Heart right ventricle (tissue), 16 donors: ENCODE results near the gene PRKRIP1. TPM values are rescaled to one million over a fixed set of nuclear protein-coding genes. Genes with fewer than 3 reads are reported as not detected.

Source experiments
- ATAC-seq, 8 donors: fragments of 200-7000 bp; cut with Tn5 transposase; one replicate each; pipeline ENCODE4 v1.9.1; 2020; ENCODE audit warnings: mild to moderate bottlenecking in 8 of 8, moderate library complexity in 8 of 8, moderate number of reproducible peaks in 1 of 8
- DNase-seq, 2 donors: peaks; one replicate each; pipeline ENCODE4 v3.0.0-alpha.2; 2020
- H3K27ac ChIP-seq, 10 donors: fragments of 200-600 bp; sonication (generic) in 2 of 10; one replicate each; pipeline versions ENCODE4 v1.5.0 to v1.8.0; 2020 to 2022; ENCODE audit warnings: mild to moderate bottlenecking in 3 of 10
- H3K27me3 ChIP-seq, 7 donors: fragments of 200-600 bp; one replicate each; pipeline ENCODE4 v1.8.0; 2021 to 2022; ENCODE audit warnings: mild to moderate bottlenecking in 2 of 7
- H3K36me3 ChIP-seq, 9 donors: fragments of 200-600 bp; sonication (generic) in 1 of 9; one replicate each; pipeline versions ENCODE4 v1.5.0 to v1.8.0; 2020 to 2022; ENCODE audit warnings: mild to moderate bottlenecking in 2 of 9
- H3K4me1 ChIP-seq, 9 donors: fragments of 200-600 bp; sonication (generic) in 1 of 9; one replicate each; pipeline versions ENCODE4 v1.5.0 to v1.8.0; 2020 to 2022; ENCODE audit warnings: mild to moderate bottlenecking in 4 of 9
- H3K4me3 ChIP-seq, 10 donors: fragments of 200-600 bp; sonication (generic) in 2 of 10; one replicate each; pipeline versions ENCODE4 v1.5.0 to v1.8.0; 2020 to 2022; ENCODE audit warnings: mild to moderate bottlenecking in 7 of 10, moderate library complexity in 2 of 10
- H3K9me3 ChIP-seq, 11 donors: fragments of 200-600 bp in 10 of 11; sonication (generic) in 2 of 11; one replicate each; pipeline versions ENCODE4 v1.5.0 to v1.8.0; 2013 to 2022; ENCODE audit warnings: mild to moderate bottlenecking in 2 of 11, control low read depth in 1 of 11, moderate library complexity in 1 of 11
- WGBS, 2 donors: extraction: QIAGEN DNeasy Blood & Tissue Kit; methylation state at CpG; one replicate each; pipeline ENCODE4 v1.1.7; 2013; ENCODE audit warnings: inconsistent platforms in 1 of 2; 5-methylcytosine and 5-hydroxymethylcytosine counted together
- intact Hi-C, 10 donors: fragments of 100-400 bp; cut with DNase I; formaldehyde crosslinking; loops; one replicate each; pipeline versions ENCODE4 v1.11.1 to v1.14.2; 2022
- polyA plus RNA-seq, 2 donors: library from polyadenylated mRNA; stranded (reverse); fragments of 200-250 nt; gene quantifications; one replicate each; pipeline ENCODE4 v1.2.3, GENCODE V29; 2013
- total RNA-seq, 10 donors: library from RNA; stranded (reverse); fragmentation: NEBNext Ultra II Directional in 3 of 10; extraction: Animal tissue kit (Norgen Biotek cat#: 25700) in 3 of 10; gene quantifications; one replicate each; pipeline versions ENCODE4 v1.2.1 to v1.2.4, GENCODE V29; 2021 to 2023
- TF ChIP-seq, protein P1 (sequence below), 9 donors: fragments of 200-600 bp; sonication (generic) in 2 of 9; IDR thresholded peaks; one replicate each; pipeline versions ENCODE4 v1.5.0 to v1.8.0; 2021 to 2022; ENCODE audit warnings: antibody characterized with exemption in 9 of 9, mild to moderate bottlenecking in 5 of 9, moderate library complexity in 1 of 9
- donor health status: Arrhythmogenic right ventricular cardiomyopathy.
- donor health status: ischemic (EF 13 %, LVEDD 7.1; RV severe dilation, severe dysfunction).
- donor health status: healthy with polysubstance abuse.
- donor health status: DM: no; HTN: yes; CAD: no.
- donor health status: DM: no; HTN: no; CAD: no.
- donor health status: ischemic (EF 25% LVEDD 6.9; RV normal size, moderate dysfunction).
- donor health status: ischemic (EF 25% LVEDD 5.7; RV mildly dilated, moderate dysfunction).
- donor health status: healthy.
- donor health status: DM: yes; HTN: yes; CAD: no.
- donor health status: Ischemic cardiomyopathy.
- donor health status: ischemic (EF 35%, LVEDD 5.7; RV mildly dilated, moderate dysfunction).
- donor health status: nonischemic (EF 11% LVEDD 7.7; RV severe dilation, severe dysfunction).
- donor health status: DM: yes; HTN: yes; CAD: no.
- donor health status: PGD.
- donor health status: ischemic (EF 29% LVEDD 5.4; RV normal size, mild dysfunction).
- donor health status: nonischemic (EF 23%, LVEDD 6.1; RV moderate dilation, normal function).

PRKRIP1 gene
- total and polyA plus RNA-seq, 12 donors: 7.1 to 28.2 (median 11.3) TPM

DNA sequence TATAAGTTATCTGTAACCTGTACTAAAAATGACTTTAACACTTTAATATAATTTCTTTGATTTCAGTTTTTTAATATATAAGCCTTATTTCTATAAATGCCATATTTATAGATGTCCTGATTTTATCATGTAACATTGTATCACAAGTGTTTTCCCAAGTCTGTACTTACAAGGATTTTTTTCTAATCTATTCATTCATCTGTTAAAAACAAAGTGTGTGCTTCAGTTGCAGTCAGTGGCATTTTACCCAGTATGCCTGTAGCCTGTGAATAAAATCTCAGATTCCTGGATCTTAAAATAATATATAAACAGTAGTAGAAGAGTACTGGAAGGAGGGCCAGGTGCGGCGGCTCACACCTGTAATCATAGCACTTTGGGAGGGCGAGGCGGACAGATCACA lies 17.4 kb downstream of the PRKRIP1 start:
- DNase-seq: no peak
- TF ChIP-seq, protein P1, sequence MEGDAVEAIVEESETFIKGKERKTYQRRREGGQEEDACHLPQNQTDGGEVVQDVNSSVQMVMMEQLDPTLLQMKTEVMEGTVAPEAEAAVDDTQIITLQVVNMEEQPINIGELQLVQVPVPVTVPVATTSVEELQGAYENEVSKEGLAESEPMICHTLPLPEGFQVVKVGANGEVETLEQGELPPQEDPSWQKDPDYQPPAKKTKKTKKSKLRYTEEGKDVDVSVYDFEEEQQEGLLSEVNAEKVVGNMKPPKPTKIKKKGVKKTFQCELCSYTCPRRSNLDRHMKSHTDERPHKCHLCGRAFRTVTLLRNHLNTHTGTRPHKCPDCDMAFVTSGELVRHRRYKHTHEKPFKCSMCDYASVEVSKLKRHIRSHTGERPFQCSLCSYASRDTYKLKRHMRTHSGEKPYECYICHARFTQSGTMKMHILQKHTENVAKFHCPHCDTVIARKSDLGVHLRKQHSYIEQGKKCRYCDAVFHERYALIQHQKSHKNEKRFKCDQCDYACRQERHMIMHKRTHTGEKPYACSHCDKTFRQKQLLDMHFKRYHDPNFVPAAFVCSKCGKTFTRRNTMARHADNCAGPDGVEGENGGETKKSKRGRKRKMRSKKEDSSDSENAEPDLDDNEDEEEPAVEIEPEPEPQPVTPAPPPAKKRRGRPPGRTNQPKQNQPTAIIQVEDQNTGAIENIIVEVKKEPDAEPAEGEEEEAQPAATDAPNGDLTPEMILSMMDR (IDR thresholded peaks at IDR 0.05): no peak
- intact Hi-C loops: loop anchor here in 2 of 10 donors (5.0 to 10.0 kb wide), 2 partner anchors 34 to 51 kb away; partner anchors contain the start of genes ALKBH4 (in 1 of the 2) and LRWD1 (in 1 of the 2)
- ATAC-seq: no peak
- H3K4me3 ChIP-seq: no peak overlapping the region
- peaks cover 0 to 99% (median 25%) of the 10 kb centered on the region in 9 donors for H3K36me3 ChIP-seq
- no peaks in the 10 kb centered on the region for H3K27me3 ChIP-seq
- WGBS, 2 donors: 97 to 98% methylated on average over 4 of the region's 4 CpGs
- H3K9me3 ChIP-seq: peaks cover 0 to 8% (median 0%) of the 10 kb centered on the region in 11 donors
- no peak overlapping the region for H3K27ac ChIP-seq
- H3K4me1 ChIP-seq: peaks cover 0 to 26% (median 8%) of the 10 kb centered on the region in 9 donors

DNA sequence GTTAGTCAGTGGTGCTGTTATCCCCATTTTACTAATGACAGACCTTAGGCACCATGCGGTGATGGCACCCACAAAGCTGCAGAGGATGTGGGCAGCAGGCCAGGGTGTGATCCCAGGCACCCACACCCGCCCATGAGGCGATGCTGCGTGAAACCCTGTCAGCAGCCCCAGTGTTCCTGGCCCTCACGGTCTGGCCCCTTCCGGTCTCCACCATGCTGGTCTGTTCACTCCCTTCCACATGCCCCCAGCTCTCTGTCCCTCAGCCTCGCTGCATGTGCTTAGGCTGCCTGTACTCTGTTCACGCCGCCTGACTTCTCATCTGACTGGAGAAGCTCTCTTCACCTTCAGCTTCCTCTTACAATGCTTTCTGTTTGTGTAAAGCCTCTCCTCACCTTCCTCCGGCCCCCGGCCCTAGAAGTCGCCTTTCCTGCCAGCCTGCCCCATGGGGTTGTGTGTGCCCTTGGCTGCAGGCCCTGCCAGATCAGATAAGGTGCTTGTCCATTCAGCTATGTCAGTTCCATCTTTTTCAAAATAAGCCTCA lies 19.6 kb downstream of the PRKRIP1 start:
- H3K27ac ChIP-seq: peak overlapping the region in 1 of 10 donors; percentile 78
- H3K4me3 ChIP-seq: no peak overlapping the region
- DNase-seq (peak in 1 of 2 donors; percentile 21), ATAC-seq (peak in 1 of 8 donors; percentile 4)
- 81 to 86% methylated on average over 12 of the region's 12 CpGs for WGBS, 2 donors
- peaks cover 0 to 32% (median 8%) of the 10 kb centered on the region in 9 donors for H3K4me1 ChIP-seq
- TF ChIP-seq, protein P1 (IDR thresholded peaks at IDR 0.05): no peak
- no peaks in the 10 kb centered on the region for H3K9me3 ChIP-seq
- peaks cover 0 to 97% (median 27%) of the 10 kb centered on the region in 9 donors for H3K36me3 ChIP-seq
- intact Hi-C loops: loop anchor here in 1 of 10 donors (10.0 kb wide), 1 partner anchor 49 kb away; the partner anchor contains the start of genes ALKBH4 and LRWD1
- no peaks in the 10 kb centered on the region for H3K27me3 ChIP-seq

DNA sequence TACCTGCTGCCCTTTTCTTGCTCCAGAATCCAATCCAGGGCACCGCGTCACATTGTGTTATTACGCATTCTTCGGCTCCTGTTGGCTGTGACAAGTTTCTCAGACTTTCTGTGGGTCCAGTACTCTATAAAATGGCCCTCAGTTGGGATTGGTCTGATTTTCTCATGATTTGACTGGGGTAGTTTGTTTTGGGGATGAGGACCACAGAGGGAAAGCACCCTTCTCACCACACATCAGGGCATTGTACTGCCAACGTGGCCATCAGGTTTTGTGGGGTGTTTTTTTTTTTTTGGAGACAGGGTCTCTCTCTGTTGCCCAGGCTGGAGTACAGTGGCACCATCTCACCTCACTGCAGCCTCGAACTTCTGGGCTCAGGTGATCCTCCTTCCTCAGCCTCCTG lies 20.2 kb downstream of the PRKRIP1 start:
- peak overlapping the region in 1 of 10 donors; percentile 78 for H3K27ac ChIP-seq
- TF ChIP-seq, protein P1 (IDR thresholded peaks at IDR 0.05): no peak
- H3K9me3 ChIP-seq: no peaks in the 10 kb centered on the region
- no peaks in the 10 kb centered on the region for H3K27me3 ChIP-seq
- H3K36me3 ChIP-seq: peaks cover 0 to 97% (median 20%) of the 10 kb centered on the region in 9 donors
- intact Hi-C loops: loop anchor here in 1 of 10 donors (10.0 kb wide), 1 partner anchor 48 kb away; the partner anchor contains the start of genes ALKBH4 and LRWD1
- no peak for DNase-seq
- peaks cover 0 to 38% (median 8%) of the 10 kb centered on the region in 9 donors for H3K4me1 ChIP-seq
- whole genome bisulfite sequencing, 2 donors: 95 to 96% methylated on average over 6 of the region's 6 CpGs
- H3K4me3 ChIP-seq: no peak overlapping the region
- ATAC-seq: no peak

DNA sequence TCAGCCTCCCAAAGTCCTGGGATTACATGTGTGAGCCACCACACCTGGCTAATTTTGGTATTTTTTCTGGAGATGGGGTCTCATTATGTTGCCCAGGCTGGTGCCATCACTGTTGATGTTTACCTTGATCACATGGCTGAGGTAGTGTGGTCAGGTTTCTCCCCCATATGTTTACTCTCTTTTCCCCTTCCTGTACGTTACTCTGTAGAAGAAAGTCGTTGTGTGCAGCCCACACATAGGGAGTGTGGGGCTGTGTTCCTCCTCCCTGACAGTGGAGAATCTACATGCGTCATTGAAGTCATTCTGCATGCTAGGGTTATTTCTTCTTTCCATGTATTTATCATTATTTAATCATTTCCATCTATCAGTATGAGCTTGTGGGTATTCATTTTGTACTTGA lies 20.9 kb downstream of the PRKRIP1 start:
- no peaks in the 10 kb centered on the region for H3K9me3 ChIP-seq
- ATAC-seq: no peak
- H3K27ac ChIP-seq: no peak overlapping the region
- WGBS, 2 donors: 88% methylated on average over 3 of the region's 3 CpGs
- TF ChIP-seq, protein P1 (IDR thresholded peaks at IDR 0.05): no peak
- intact Hi-C loops: loop anchor here in 1 of 10 donors (10.0 kb wide), 1 partner anchor 48 kb away; the partner anchor contains the start of genes ALKBH4 and LRWD1
- peaks cover 0 to 36% (median 8%) of the 10 kb centered on the region in 9 donors for H3K4me1 ChIP-seq
- DNase-seq: no peak
- no peak overlapping the region for H3K4me3 ChIP-seq
- H3K27me3 ChIP-seq: no peaks in the 10 kb centered on the region
- peaks cover 0 to 95% (median 17%) of the 10 kb centered on the region in 9 donors for H3K36me3 ChIP-seq
